ENCODE results near the gene IFT80. TPM values are rescaled to one million over a fixed set of nuclear protein-coding genes. Genes with fewer than 3 reads are reported as not detected.

Gene IFT80
- total and polyA plus RNA-seq, 9 of the 15 experiments (the other 6 are each of a cell fraction or from before 2014, with no cell fraction given) = 6.7 to 21.1 (median 16.4) TPM

DNA sequence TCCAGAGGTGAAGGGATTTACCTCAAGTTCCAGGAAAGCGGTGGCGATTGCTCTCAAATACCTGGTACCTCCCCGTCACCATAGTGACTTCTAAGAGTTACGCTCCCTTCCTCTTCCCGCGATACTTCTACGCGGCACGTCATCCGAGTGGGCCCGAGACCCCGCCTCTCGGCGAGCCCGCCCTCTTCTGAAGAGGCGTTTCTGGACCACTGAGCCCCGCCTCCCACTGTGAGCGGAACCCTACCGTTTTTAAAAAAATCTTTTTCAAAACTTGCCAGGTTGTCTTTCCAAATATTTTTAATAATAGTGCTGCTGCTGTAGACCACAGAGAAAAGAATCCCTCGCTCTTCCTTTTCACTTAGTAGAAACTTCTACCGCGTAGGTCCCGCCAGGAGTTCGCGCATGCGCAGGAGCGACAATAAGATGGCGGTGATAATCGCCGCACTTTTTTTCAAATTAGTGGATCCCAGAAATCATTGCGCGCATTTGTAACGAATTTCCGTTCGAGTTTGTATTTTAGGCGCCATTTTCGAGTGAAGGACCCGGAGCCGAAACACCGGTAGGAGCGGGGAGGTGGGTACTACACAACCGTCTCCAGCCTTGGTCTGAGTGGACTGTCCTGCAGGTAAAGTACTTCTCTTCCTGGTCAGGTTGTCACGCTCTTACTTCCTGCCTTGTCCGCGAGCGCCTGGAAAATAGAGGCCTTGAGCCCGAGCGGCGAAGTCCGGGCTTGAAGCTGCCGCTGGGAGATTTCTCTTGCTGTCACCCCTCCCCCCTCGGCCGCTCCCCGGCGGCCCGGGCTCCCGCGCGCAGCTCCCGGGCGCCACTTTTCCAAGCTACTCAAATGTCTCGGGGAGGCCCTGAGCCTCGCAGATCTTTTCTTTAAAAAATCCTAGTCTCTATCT, at the start of gene IFT80, which contains the start of gene SMC4 (continued):
- TF ChIP-seq MYBL2 (IDR thresholded peaks at IDR 0.05; ENCODE audit: low read depth) (peak; percentile 100), MYBL2 (CRISPR knock-in tag; IDR thresholded peaks at IDR 0.05; ENCODE audit: borderline replicate concordance) (peak; percentile 78; the same call in 1 of the 2 replicates), MYC (IDR thresholded peaks at IDR 0.05; ENCODE audit: low read depth, low read length) (peak; percentile 66), MYC (CRISPR knock-in tag; IDR thresholded peaks at IDR 0.05; ENCODE audit: borderline replicate concordance, low read depth) (no peak), IRF2 (CRISPR knock-in tag; IDR thresholded peaks at IDR 0.05) (no peak), TAF1 (IDR thresholded peaks at IDR 0.05; ENCODE audit: control insufficient read depth, extremely low read depth, insufficient read depth, low read length, severe bottlenecking) (peak; percentile 83), KDM5B (IDR thresholded peaks at IDR 0.05; ENCODE audit: insufficient replicate concordance, low read depth, low read length) (peak; percentile 80), POLR2AphosphoS2 (IDR thresholded peaks at IDR 0.05; ENCODE audit: low read length) (0 out of 2 replicates have a peak, but pooled peaks have one; percentile 54), ELF4 (CRISPR knock-in tag; IDR thresholded peaks at IDR 0.05) (no peak), L3MBTL2 (IDR thresholded peaks at IDR 0.05) (no peak), BCL6 (CRISPR knock-in tag; IDR thresholded peaks at IDR 0.05) (no peak), SIX5 (IDR thresholded peaks at IDR 0.05; ENCODE audit: borderline replicate concordance in 1 of 2, insufficient read depth in 1 of 2, low read depth in 1 of 2, low read length in 2 of 2) (no peak), RFX7 (CRISPR knock-in tag; IDR thresholded peaks at IDR 0.05) (no peak)
- TF ChIP-seq, protein P1, sequence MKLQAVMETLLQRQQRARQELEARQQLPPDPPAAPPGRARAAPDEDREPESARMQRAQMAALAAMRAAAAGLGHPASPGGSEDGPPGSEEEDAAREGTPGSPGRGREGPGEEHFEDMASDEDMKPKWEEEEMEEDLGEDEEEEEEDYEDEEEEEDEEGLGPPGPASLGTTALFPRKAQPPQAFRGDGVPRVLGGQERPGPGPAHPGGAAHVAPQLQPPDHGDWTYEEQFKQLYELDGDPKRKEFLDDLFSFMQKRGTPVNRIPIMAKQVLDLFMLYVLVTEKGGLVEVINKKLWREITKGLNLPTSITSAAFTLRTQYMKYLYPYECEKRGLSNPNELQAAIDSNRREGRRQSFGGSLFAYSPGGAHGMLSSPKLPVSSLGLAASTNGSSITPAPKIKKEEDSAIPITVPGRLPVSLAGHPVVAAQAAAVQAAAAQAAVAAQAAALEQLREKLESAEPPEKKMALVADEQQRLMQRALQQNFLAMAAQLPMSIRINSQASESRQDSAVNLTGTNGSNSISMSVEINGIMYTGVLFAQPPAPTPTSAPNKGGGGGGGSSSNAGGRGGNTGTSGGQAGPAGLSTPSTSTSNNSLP (IDR thresholded peaks at IDR 0.05; ENCODE audit: borderline replicate concordance, low read depth, low read length) = peak; percentile 61; the same call in 1 of the 2 replicates
- TF ChIP-seq, protein P2, sequence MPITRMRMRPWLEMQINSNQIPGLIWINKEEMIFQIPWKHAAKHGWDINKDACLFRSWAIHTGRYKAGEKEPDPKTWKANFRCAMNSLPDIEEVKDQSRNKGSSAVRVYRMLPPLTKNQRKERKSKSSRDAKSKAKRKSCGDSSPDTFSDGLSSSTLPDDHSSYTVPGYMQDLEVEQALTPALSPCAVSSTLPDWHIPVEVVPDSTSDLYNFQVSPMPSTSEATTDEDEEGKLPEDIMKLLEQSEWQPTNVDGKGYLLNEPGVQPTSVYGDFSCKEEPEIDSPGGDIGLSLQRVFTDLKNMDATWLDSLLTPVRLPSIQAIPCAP (CRISPR knock-in tag; IDR thresholded peaks at IDR 0.05; ENCODE audit: borderline replicate concordance) = no peak
- TF ChIP-seq, protein P3, sequence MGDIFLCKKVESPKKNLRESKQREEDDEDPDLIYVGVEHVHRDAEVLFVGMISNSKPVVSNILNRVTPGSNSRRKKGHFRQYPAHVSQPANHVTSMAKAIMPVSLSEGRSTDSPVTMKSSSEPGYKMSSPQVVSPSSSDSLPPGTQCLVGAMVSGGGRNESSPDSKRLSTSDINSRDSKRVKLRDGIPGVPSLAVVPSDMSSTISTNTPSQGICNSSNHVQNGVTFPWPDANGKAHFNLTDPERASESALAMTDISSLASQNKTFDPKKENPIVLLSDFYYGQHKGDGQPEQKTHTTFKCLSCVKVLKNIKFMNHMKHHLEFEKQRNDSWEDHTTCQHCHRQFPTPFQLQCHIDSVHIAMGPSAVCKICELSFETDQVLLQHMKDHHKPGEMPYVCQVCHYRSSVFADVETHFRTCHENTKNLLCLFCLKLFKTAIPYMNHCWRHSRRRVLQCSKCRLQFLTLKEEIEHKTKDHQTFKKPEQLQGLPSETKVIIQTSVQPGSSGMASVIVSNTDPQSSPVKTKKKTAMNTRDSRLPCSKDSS (IDR thresholded peaks at IDR 0.05; ENCODE audit: low read depth, partially characterized antibody) = no peak

All from K562 (cell line).